Measurements from ENCODE around the gene PITPNM1.

GRCh38 chr11:67520856-67521824 is 16.0 kb upstream of the PITPNM1 start:
- no peak for TF ChIP-seq CTCF (IDR thresholded peaks at IDR 0.05)
- TF ChIP-seq REST (IDR thresholded peaks at IDR 0.05; ENCODE audit: insufficient read depth in 1 of 2, low read depth in 2 of 2, low read length in 1 of 2), result no peak

Measured in Panc1 (cell line).